ENCODE data around the gene BANF1.

DNA sequence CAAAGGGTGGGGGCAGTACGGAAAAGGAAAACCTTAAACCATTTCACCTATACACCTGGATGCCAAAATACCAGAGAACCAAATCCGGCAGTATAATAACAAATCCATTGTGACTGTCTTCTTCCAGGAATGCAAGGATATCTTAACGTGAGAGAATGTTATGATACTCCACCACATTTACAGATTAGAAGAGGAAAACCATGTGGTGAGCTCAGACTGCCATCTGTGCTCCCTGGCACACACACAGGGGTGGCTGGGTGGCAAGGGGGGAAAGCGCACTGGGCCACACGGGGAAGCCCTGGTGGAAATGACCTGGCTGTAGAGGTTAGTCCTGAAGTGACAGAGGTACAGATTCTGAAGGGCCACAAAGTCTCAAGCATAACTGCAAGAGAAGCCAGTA is 10.2 kb upstream of the BANF1 start:
- TF ChIP-seq, protein P1, sequence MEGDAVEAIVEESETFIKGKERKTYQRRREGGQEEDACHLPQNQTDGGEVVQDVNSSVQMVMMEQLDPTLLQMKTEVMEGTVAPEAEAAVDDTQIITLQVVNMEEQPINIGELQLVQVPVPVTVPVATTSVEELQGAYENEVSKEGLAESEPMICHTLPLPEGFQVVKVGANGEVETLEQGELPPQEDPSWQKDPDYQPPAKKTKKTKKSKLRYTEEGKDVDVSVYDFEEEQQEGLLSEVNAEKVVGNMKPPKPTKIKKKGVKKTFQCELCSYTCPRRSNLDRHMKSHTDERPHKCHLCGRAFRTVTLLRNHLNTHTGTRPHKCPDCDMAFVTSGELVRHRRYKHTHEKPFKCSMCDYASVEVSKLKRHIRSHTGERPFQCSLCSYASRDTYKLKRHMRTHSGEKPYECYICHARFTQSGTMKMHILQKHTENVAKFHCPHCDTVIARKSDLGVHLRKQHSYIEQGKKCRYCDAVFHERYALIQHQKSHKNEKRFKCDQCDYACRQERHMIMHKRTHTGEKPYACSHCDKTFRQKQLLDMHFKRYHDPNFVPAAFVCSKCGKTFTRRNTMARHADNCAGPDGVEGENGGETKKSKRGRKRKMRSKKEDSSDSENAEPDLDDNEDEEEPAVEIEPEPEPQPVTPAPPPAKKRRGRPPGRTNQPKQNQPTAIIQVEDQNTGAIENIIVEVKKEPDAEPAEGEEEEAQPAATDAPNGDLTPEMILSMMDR (conservative IDR thresholded peaks at IDR 0.05), result no peak
- TF ChIP-seq EZH2 (IDR thresholded peaks at IDR 0.05; ENCODE audit: low read depth), result no peak
